ENCODE measurements around the gene NAV2.

- TF ChIP-seq CTCF (IDR thresholded peaks at IDR 0.05) (no peak), POLR2AphosphoS5 (IDR thresholded peaks at IDR 0.05; ENCODE audit: low read depth, low read length) (no peak), REST (IDR thresholded peaks at IDR 0.05; ENCODE audit: insufficient read depth in 1 of 2, low read depth in 2 of 2, low read length in 1 of 2) (no peak), SIN3A (IDR thresholded peaks at IDR 0.05; ENCODE audit: borderline replicate concordance, insufficient read depth, low read depth, low read length) (no peak), TCF7L2 (IDR thresholded peaks at IDR 0.05; ENCODE audit: low read depth, low read length) (no peak)
These were observed 164.1 kb downstream of the NAV2 start for GRCh38 chr11:19876750-19877149.
